Measurements from ENCODE around the gene LGI4.

The LGI4 gene

DNA sequence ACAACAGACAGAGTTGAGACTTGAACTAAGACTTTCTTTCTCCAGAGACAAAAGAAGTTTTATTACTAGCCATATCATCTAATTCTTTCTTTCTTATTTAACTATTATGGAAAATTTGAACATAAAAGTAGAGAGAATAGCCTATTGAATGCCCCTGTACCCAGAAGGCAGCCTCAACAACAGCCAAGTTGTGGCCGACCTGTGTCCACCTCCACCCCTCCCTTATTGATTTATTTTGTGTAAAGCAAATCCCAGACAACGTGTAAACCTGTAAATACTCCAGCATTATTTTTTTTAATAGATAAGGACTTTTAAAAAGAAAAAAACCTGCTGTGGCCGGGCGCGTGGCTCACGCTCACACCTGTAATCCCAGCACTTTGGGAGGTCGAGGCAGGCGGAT is 45.3 kb downstream of the LGI4 start:
- Histone ChIP-seq H3K27me3 (ENCODE audit: control insufficient read depth, insufficient read depth, low read length) (no peaks in the 10 kb centered on the region), H3K36me3 (ENCODE audit: control insufficient read depth, insufficient read depth, low read length) (no peaks in the 10 kb centered on the region), H3K9ac (ENCODE audit: low read length) (no peak overlapping the region), H3K27ac (ENCODE audit: low read depth, low read length) (no peak overlapping the region), H3K4me1 (ENCODE audit: control insufficient read depth, insufficient read depth, low read length) (peaks cover 25% of the 10 kb centered on the region), H3K4me3 (ENCODE audit: low read depth, low read length) (no peak overlapping the region), H3K9me3 (ENCODE audit: control insufficient read depth, insufficient read depth, low read depth, low read length) (no peaks in the 10 kb centered on the region)

- no peaks in the 10 kb centered on the region for H3K36me3 ChIP-seq (ENCODE audit: control insufficient read depth, insufficient read depth, low read length)
- no peaks in the 10 kb centered on the region for H3K9me3 ChIP-seq (ENCODE audit: control insufficient read depth, insufficient read depth, low read depth, low read length)
- H3K4me3 ChIP-seq (ENCODE audit: low read depth, low read length): no peak overlapping the region
- peaks cover 32% of the 10 kb centered on the region for H3K4me1 ChIP-seq (ENCODE audit: control insufficient read depth, insufficient read depth, low read length)
- H3K27ac ChIP-seq (ENCODE audit: low read depth, low read length): no peak overlapping the region
- no peak overlapping the region for H3K9ac ChIP-seq (ENCODE audit: low read length)
- no peaks in the 10 kb centered on the region for H3K27me3 ChIP-seq (ENCODE audit: control insufficient read depth, insufficient read depth, low read length)
These were observed 46.5 kb downstream of the LGI4 start for GRCh38 chr19:35088131-35088913.

DNA sequence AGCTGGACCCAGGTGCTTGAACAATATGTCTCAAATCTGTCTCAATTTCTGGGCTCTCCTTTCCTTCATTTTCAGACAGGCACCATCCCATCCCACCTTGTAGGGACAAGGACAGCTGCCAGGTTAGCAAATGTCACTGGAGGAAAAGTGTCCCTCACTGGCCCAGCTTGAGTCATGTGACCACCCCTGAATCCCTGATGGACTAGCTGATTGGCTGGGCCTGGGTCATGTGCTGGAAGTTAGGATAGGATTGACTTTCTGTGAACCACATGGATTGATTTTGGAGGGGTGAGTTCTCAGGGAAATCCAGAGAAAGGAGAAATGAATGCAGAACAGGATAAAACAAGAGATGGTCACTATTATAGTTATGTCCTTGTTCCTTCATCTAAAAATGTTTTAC is 47.5 kb downstream of the LGI4 start:
- H3K27ac ChIP-seq (ENCODE audit: low read depth, low read length): no peak overlapping the region
- peaks cover 32% of the 10 kb centered on the region for H3K4me1 ChIP-seq (ENCODE audit: control insufficient read depth, insufficient read depth, low read length)
- H3K9ac ChIP-seq (ENCODE audit: low read length): no peak overlapping the region

DNA sequence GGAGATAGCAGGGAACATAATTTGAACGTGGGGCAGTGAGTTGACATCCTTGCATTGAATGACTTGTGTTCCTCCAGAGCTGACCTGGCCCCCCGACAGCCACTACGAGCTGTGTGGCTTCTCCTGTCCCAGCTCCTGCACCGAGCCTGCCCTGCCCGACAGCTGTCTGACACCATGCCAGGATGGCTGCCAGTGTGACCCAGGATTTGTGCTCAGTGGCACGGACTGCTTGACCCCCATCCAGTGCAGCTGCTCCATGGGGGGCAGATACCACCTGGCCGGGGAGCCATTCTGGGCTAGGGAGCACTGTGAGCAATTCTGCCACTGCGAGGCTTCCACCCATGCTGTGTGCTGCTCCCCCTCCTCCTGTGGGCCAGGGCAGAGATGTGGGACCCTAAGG is 48.4 kb downstream of the LGI4 start:
- H3K9ac ChIP-seq (ENCODE audit: low read length): no peak overlapping the region
- no peak overlapping the region for H3K27ac ChIP-seq (ENCODE audit: low read depth, low read length)
- peaks cover 32% of the 10 kb centered on the region for H3K4me1 ChIP-seq (ENCODE audit: control insufficient read depth, insufficient read depth, low read length)
- no peak overlapping the region for H3K4me3 ChIP-seq (ENCODE audit: low read depth, low read length)
- H3K36me3 ChIP-seq (ENCODE audit: control insufficient read depth, insufficient read depth, low read length): no peaks in the 10 kb centered on the region
- H3K9me3 ChIP-seq (ENCODE audit: control insufficient read depth, insufficient read depth, low read depth, low read length): peaks cover 4% of the 10 kb centered on the region; the same call in 1 of the 2 replicates
- no peaks in the 10 kb centered on the region for H3K27me3 ChIP-seq (ENCODE audit: control insufficient read depth, insufficient read depth, low read length)

More for the DNA sequence above, 47.5 kb downstream of the LGI4 start:
- Histone ChIP-seq H3K36me3 (ENCODE audit: control insufficient read depth, insufficient read depth, low read length) (no peaks in the 10 kb centered on the region), H3K9me3 (ENCODE audit: control insufficient read depth, insufficient read depth, low read depth, low read length) (peaks cover 2% of the 10 kb centered on the region; the same call in 1 of the 2 replicates), H3K4me3 (ENCODE audit: low read depth, low read length) (no peak overlapping the region), H3K27me3 (ENCODE audit: control insufficient read depth, insufficient read depth, low read length) (no peaks in the 10 kb centered on the region)

- H3K9ac ChIP-seq (ENCODE audit: low read length): no peak overlapping the region
- H3K36me3 ChIP-seq (ENCODE audit: control insufficient read depth, insufficient read depth, low read length): no peaks in the 10 kb centered on the region
- H3K9me3 ChIP-seq (ENCODE audit: control insufficient read depth, insufficient read depth, low read depth, low read length): peaks cover 4% of the 10 kb centered on the region; the same call in 1 of the 2 replicates
- H3K27ac ChIP-seq (ENCODE audit: low read depth, low read length): no peak overlapping the region
- H3K4me3 ChIP-seq (ENCODE audit: low read depth, low read length): no peak overlapping the region
- peaks cover 30% of the 10 kb centered on the region for H3K4me1 ChIP-seq (ENCODE audit: control insufficient read depth, insufficient read depth, low read length)
- H3K27me3 ChIP-seq (ENCODE audit: control insufficient read depth, insufficient read depth, low read length): no peaks in the 10 kb centered on the region
These were observed 48.9 kb downstream of the LGI4 start for GRCh38 chr19:35085947-35086346.

DNA sequence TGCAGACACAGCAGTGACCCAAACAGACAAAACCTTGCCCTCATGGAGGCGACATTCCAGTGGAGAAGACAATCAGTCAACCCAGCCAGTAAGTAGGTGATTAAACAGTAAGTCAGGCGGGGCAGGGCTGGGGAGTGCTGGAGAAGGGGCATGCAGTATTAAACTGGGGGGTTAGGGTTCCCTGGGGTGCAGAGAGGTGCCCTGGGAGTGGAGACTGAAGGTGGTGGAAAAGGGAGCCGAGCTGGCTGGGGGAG is 50.4 kb downstream of the LGI4 start:
- H3K27me3 ChIP-seq (ENCODE audit: control insufficient read depth, insufficient read depth, low read length): no peaks in the 10 kb centered on the region
- no peaks in the 10 kb centered on the region for H3K36me3 ChIP-seq (ENCODE audit: control insufficient read depth, insufficient read depth, low read length)
- no peak overlapping the region for H3K27ac ChIP-seq (ENCODE audit: low read depth, low read length)
- H3K4me1 ChIP-seq (ENCODE audit: control insufficient read depth, insufficient read depth, low read length): peaks cover 21% of the 10 kb centered on the region
- H3K9me3 ChIP-seq (ENCODE audit: control insufficient read depth, insufficient read depth, low read depth, low read length): peaks cover 4% of the 10 kb centered on the region; the same call in 1 of the 2 replicates
- H3K9ac ChIP-seq (ENCODE audit: low read length): no peak overlapping the region
- H3K4me3 ChIP-seq (ENCODE audit: low read depth, low read length): no peak overlapping the region

DNA sequence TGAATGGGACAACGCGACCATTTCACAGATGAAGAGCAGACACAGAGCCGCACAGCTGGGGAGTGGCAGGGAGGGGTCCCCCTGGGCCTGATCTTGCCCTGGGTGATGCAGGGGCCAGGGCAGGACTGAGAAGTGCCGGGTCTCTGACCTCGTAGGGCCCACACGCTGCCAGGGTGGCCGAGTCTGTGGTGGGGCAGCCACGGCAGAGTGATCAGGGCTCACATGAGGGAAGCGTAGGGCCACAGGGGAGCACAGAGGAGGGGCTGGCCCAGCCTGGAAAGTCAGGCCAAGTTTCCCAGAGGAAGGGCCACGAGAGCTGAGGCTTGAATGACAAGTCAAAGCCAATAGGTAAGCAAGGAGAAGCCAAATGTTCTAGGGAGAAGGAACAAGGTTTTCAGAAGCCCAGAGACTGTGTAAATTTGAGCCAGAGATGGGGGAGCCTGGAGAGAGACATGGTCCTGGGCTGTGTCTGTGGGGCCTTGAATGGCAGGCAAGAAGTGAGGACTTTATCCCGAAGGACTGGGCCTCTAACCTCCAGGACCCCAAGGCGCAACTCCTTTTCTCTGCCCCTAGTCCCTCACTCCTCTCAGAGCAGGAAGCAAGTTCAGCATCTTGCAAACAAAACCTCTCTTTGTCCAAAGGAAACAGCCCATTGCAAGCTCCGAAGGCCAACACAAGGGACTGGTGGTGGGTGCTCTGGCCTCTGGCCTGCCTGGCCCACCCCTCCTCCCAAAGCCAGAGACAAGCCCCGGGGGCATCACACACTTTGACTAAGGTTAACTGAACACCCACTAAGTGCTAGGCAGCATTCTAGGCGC is 51.0 kb downstream of the LGI4 start:
- Histone ChIP-seq H3K9me3 (ENCODE audit: control insufficient read depth, insufficient read depth, low read depth, low read length) (peaks cover 4% of the 10 kb centered on the region; the same call in 1 of the 2 replicates), H3K9ac (ENCODE audit: low read length) (no peak overlapping the region), H3K36me3 (ENCODE audit: control insufficient read depth, insufficient read depth, low read length) (no peaks in the 10 kb centered on the region), H3K4me3 (ENCODE audit: low read depth, low read length) (no peak overlapping the region), H3K27ac (ENCODE audit: low read depth, low read length) (no peak overlapping the region), H3K4me1 (ENCODE audit: control insufficient read depth, insufficient read depth, low read length) (peaks cover 18% of the 10 kb centered on the region), H3K27me3 (ENCODE audit: control insufficient read depth, insufficient read depth, low read length) (no peaks in the 10 kb centered on the region)

- Histone ChIP-seq H3K36me3 (ENCODE audit: control insufficient read depth, insufficient read depth, low read length) (no peaks in the 10 kb centered on the region), H3K4me1 (ENCODE audit: control insufficient read depth, insufficient read depth, low read length) (peaks cover 8% of the 10 kb centered on the region), H3K27me3 (ENCODE audit: control insufficient read depth, insufficient read depth, low read length) (no peaks in the 10 kb centered on the region), H3K27ac (ENCODE audit: low read depth, low read length) (no peak overlapping the region), H3K9ac (ENCODE audit: low read length) (no peak overlapping the region), H3K9me3 (ENCODE audit: control insufficient read depth, insufficient read depth, low read depth, low read length) (peaks cover 4% of the 10 kb centered on the region; the same call in 1 of the 2 replicates), H3K4me3 (ENCODE audit: low read depth, low read length) (no peak overlapping the region)
These were observed 53.7 kb downstream of the LGI4 start for GRCh38 chr19:35081201-35081600.

- Histone ChIP-seq H3K27me3 (ENCODE audit: control insufficient read depth, insufficient read depth, low read length) (no peaks in the 10 kb centered on the region), H3K4me3 (ENCODE audit: low read depth, low read length) (no peak overlapping the region), H3K4me1 (ENCODE audit: control insufficient read depth, insufficient read depth, low read length) (peaks cover 8% of the 10 kb centered on the region), H3K9me3 (ENCODE audit: control insufficient read depth, insufficient read depth, low read depth, low read length) (peaks cover 4% of the 10 kb centered on the region; the same call in 1 of the 2 replicates), H3K36me3 (ENCODE audit: control insufficient read depth, insufficient read depth, low read length) (no peaks in the 10 kb centered on the region), H3K27ac (ENCODE audit: low read depth, low read length) (no peak overlapping the region), H3K9ac (ENCODE audit: low read length) (no peak overlapping the region)
These were observed 54.2 kb downstream of the LGI4 start for GRCh38 chr19:35080613-35081170.

- Histone ChIP-seq H3K4me1 (ENCODE audit: control insufficient read depth, insufficient read depth, low read length) (peaks cover 8% of the 10 kb centered on the region), H3K36me3 (ENCODE audit: control insufficient read depth, insufficient read depth, low read length) (no peaks in the 10 kb centered on the region), H3K9ac (ENCODE audit: low read length) (no peak overlapping the region), H3K27me3 (ENCODE audit: control insufficient read depth, insufficient read depth, low read length) (no peaks in the 10 kb centered on the region), H3K4me3 (ENCODE audit: low read depth, low read length) (no peak overlapping the region), H3K27ac (ENCODE audit: low read depth, low read length) (no peak overlapping the region), H3K9me3 (ENCODE audit: control insufficient read depth, insufficient read depth, low read depth, low read length) (peaks cover 4% of the 10 kb centered on the region; the same call in 1 of the 2 replicates)
These were observed 55.0 kb downstream of the LGI4 start for GRCh38 chr19:35079826-35080225.

Data from HUES6 (cell line).